NAMALWA (cell line): Measurements from ENCODE around the gene CACNG1.
"Not testable (repeated sequence)": the region's sequence is repeated elsewhere in the genome, so short reads cannot be mapped to it uniquely, and the experiment has no call there.

Experiments
- DNase-seq: peaks from one replicate; pipeline ENCODE4 v3.0.0-alpha.2; 2015; ENCODE audit warnings: low spot score

The CACNG1 gene

DNA sequence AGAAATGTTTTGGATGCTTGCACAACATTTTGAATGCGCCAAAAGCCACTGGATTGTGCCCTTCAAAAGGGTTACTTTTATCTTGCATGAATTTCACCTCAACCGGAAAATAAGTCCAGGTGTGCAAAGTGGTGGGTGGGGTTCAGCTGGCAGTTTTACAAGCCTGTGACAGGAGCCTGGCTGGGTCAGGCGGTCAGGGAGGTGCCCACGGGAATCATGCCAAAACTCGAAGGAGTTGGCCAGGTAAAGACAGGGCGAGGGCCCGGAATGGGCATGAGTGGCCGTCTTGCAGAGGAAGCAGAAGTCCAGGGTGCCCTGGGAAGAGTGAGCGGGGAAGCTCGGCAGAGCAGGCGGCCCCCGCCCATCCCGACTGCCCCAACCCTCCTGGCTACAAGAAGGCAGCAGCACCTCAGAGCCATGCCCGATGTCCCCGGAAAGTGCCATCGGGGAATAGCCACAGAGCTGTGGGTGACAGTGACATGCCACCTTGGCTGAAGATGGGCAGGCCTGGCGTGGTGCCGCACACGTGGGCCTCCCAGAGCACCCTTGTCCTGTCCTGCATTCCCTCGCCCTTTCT is 19.1 kb upstream of the CACNG1 start:
- no peak for DNase-seq

DNA sequence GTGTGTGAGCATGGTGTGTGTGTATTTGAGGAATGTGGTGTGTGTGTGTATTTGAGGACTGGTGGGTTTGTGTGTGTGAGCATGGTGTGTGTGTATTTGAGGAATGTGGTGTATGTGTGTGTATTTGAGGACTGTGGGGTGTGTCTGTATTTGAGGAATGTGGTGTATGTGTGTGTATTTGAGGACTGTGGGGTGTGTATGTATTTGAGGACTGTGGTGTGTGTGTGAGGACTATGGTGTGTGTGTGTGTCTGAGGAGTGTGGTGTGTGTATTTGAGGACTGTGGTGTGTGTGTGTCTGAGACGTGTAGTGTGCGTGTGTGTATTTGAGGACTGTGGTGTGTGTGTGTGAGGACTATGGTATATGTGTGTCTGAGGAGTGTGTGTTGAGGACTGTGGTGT is 18.0 kb upstream of the CACNG1 start:
- DNase-seq, result no peak

DNA sequence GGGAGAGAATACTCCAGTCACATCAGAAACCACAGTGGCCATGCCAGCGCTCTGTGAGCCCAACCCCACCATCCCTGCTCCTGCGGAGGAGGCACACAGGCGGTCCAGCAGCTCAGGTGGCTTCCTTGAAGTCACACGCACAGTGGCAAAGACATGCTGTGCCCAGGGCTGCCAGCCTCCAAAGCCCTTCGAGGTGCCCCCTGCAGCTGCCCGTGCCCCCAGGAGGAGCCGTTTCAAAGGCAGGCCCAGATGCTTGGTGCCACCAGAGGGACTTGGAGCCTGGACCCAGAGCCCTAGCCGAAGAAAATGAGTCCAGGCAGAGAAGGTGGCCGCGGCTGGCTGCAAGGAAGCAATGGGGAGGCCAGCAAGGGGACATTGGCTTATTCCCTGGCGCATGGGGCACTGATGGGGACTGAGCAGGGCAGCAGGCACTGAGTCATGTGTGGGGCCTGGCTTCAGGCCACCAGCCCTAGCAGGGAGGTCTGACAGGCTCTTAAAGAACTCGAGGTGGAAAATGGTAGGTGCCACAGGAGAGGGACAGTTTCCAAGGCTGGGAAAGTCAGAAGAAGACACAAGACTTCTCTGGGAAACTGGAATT is 17.2 kb upstream of the CACNG1 start:
- DNase-seq, result no peak

DNA sequence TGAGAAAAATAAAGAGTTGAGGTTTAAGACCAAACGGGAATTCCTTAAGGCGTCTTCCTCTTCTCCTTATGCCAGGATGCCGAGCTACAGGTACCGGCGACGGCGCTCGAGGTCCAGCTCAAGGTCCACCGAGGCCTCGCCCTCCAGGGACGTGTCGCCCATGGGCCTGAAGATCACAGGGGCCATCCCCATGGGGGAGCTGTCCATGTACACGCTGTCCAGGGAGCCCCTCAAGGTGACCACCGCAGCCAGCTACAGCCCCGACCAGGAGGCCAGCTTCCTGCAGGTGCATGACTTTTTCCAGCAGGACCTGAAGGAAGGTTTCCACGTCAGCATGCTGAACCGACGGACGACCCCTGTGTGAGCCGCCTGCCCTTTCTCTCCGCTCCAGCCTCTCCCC is 13.7 kb upstream of the CACNG1 start:
- DNase-seq, result no peak

DNA sequence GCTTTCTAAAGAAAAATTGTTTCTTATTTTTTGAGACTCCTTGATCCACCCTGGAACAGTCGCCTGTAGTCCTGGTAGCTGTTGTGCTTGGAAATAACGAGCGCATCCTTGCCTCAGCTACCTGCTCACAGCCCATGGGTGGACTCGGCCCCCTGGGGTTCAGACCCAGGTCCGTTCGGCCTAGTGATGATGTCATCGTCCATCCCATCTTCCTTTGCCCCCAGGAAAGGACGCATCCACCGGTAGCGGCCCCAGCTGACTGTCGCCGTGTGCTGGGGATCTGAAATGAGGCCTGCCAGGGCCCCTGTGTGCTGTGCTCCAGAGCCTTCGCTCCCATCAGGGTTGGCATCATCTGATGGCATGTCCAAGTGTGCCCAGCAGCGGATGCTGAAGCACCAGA is 12.0 kb upstream of the CACNG1 start:
- no peak for DNase-seq

DNA sequence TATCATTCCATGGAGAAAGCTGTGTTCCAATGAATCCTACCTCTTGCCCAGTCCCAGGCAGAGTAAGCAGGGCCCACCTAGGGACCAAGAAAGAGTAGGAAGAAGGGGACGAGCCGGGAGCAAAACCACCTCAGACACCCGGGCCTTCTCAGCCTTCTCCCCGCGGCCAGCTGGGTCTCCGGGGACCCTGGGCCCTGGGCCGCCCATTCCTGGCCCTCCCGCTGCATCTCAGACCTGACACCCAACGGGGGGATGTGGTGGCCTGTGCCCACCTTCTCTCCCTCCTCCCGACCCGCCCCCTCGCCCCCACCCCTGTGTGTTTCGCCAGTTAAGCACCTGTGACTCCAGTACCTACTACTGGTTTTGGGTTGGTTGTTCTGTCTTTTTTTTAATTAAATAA is 11.4 kb upstream of the CACNG1 start:
- no peak for DNase-seq

DNA sequence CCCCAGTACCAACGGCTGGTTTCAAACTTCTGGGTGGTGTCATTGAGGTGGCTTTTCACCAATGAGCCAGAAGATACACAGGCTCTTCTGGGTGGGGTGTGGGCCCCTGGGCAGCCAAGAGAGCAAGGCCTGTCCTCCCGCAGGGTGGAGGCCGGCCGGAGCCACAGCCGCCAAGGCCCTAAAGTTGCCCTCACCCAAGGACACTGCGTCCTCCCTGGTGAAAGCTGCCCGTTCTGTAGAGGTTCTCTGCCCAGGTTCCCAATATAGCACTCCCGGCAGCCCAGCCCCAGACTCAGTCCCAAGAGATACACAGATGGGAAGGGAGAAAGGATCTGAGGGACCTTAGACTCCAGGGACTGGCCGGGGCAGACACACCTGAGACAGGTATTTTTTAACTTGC is 10.7 kb upstream of the CACNG1 start:
- no peak for DNase-seq

DNA sequence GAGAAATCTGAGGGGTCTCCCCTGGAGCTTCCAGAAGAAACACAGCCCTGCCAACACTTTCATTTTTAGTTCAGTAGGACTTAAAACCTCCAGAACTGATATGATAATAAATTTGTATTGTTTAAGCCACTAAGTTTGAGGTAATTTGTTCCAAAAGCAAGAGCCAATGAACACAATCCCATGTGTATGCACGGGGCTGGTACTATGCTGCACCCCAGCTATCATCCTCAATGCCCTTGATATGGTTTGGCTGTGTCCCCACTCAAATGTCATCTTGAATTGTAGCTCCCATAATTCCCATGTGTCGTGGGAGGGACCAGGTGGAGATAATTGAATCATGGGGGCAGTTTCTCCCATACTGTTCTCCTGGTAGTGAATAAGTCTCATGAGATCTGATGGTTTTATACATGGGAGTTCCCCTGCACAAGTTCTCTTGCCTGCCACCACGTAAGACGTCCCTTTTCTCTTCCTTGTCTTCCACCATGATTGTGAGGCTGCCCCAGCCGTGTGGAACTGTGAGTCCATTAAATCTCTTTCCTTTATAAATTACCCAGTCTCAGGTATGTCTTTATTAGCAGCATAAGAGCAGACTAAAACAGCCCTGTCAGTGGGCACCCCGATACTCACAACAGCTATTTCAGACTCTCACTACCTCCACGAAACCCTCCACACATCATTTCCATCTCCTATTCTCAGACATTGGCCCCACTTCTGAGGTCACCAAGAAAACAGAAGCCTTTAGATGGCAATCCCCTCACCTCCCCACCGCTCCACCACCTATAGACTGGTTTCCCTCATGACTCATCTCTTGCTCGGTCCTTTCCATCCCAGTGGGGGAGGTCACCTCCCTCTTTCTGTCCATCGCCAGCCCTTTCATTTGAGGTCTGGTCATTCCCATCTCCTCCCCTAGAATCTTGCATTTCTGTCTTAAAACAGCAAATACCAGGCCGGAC is 8.9 kb upstream of the CACNG1 start:
- no peak for DNase-seq

DNA sequence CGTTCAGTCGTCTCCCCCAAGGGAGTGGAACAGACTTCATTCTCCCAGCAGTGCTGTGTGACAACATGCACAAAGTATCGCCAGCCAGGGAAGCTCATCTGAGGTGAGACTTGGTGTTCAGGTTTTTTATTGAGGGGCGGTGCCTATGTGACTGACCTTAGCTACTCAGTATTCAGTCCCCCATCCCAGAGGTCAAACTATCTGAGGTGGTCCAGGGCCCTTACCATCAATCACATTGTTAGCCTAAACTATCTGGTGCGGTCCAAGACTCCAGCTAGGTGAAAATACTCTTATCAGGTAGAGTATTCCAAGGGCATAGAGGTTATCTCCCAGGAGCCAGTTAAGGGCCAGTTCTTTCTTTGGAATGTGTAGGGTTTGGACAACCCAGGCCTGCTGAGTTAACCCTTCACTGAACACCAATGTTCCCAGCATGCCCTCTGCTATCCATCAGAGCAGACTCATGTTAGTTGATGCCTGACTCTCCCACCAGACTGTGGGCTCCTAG is 5.4 kb upstream of the CACNG1 start:
- no peak for DNase-seq

DNA sequence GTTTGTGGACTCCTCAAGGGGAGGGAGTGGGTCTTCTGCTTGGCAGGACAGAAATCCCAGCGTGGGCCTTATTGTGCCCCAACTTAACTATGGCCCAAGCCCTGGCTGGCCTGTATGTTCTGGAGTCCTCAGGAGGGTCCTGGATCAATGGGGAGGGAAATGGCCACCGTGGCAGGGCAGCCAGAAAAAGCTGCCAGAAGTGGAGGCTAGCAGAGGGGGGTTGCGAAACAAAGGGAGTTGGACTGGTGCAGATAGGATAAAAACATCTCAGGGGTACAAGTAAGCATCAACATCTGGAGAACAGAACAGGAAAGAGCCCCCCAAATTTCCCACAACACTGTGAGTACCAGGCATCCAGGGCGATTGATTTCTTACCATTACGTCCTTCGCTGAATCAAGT is 3.7 kb upstream of the CACNG1 start:
- no peak for DNase-seq

DNA sequence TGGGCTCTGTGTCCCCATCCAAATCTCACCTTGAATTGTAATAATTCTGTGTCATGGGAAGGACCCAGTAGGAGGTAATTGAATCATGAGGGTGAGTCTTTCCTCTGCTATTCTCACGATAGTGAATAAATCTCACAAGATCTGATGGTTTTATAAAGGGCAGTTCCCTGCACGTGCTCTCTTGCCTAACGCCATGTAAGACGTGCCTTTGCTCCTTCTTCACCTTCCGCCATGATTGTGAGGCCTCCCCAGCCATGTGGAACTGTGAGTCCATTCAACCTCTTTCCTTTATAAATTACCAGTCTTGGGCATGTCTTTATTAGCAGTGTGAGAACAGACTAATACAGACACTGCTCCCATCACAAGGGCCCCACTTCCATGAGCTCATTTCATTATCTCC is 3.2 kb upstream of the CACNG1 start:
- DNase-seq, result not testable (repeated sequence)

DNA sequence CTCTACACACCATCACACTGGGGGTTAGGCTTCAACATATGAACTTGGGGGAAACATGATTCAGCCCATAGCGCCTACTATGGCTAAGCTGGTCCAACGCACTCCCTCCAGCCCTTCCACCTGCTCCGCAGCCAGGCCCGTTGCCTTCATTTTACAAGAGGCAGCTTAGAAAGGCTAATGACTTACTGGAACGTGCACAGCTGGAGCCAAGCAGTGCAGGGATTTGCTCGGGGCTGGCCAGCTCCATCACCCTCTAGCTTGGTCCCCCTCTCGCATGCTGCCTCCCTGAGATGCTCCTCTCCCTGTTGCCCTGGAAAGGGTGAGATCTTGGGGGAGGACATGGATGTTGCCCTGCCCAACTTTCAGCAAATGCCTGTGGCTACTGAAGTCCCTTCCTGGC is 2.8 kb upstream of the CACNG1 start:
- DNase-seq, result no peak

DNA sequence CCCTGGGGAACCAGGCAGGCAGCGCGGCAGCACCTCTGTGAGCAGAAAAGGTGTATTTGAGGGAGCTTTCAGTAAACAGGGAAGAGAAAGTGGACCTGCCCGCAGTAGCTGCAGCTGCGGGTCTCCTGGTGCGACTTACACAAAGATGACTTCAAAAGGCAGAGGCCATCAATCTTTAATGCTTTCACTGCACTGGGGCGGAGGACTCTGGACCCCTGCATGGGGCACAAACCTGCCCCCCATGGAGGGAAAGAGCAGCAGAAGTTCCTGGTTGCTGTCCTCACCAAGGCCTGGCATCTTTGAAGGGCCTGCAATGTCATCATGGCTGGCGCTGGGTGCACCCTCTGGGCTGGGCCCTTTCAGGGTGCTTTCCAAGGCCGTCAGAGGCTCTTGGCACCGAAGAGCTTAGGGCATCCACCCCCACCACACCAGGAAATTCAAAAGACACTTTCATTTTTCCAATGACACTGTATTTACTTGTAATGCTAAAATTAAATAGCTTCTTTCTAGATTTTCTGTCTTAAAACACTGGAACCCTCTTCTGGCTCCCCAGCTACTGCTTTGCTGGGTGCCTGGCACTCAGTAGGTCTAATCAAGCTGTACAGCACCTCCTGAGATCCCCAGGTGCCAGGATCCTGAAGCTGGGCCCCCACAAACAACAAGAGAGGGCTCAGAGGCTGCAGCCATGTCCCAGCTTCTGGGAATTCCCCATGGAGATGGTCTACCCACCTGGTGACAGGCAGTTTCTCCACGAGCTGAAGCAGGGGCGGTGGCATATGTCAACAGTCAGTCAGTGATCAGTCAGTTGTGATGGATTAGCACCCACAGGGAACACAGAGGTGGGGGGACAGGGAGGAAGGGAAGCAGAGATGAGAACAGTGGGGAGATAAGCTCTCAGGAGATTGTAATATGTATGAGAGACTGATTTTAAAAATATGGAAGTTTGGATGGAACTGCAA is 2.1 kb upstream of the CACNG1 start:
- no peak for DNase-seq

DNA sequence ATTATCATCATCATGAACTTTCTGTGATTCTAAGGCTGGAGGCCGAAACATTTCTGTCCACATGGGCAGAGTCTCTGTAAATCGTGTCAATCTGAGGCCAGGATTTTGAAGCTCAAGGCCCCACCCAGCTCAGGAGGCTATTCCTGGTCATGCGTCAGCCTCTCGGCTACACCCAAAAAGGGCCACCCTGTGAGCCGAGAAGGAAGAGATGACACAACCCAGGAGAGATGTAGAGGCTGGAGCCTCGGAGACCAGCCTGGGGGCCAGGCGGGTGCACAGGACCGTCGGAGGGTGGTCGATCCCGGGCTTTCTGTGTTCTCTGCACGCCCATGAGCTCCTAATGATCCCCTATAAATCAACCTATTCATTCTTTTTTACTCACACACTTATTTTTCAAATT is 1.1 kb upstream of the CACNG1 start:
- no peak for DNase-seq

DNA sequence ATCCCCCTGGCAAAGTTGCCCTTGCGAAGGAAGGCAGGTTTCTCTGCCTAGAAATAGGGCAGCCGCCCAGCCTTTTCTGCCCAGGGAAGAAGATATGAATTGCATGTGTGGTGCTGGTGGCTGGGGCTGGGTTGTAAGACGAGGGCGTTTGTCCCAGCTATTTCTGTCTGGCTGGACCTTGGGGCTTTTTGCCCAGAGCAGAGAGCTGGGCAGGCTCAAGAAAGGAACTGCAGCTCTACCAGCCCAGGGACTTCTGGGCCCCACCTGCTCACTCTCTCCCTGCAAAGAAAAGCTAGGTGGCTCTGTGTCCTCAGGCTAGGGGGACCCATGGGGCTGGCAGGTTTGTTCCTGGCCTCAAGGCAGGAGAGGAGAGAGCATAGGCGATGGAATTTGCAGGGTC is 586 bp downstream of the CACNG1 start:
- DNase-seq, result no peak

DNA sequence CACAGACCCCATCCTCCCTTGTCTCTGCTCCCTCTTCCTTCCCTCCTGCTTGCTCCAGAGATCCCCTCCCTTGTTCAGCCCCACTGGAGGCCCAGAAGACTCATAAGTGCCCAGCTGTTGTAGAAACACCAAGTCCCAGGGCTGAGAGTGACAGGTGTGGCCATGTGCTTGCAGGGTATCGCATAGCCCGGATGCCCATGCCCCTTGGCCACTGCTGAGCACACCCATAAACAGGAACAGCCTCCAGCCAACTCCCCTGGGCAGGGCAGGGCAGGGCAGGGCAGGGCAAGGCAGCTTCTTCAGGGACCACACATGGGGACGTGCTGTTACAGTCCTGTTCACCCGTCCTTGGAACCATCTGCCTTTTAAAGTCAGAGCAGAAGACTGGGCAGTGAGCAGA is 2.0 kb downstream of the CACNG1 start:
- DNase-seq, result no peak

DNA sequence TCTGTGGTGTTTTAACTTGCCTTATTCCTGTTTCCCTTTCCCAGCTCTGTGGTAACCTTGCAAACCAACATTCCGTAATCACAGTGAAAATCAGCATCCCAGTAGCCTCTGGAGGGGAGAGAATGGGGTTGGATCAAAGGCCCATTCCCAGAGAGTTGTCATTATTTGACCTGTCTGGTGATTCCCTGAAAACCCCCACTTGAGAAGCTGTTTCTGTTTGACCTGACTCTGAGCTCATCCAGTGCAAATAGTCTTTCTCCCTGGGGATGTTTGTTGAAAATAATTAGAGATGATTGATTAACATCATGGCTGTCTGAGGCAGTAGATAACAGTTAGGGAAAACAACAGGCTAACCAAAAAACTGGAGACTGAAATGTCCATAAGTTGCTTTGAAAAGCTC is 3.0 kb downstream of the CACNG1 start:
- DNase-seq, result no peak

DNA sequence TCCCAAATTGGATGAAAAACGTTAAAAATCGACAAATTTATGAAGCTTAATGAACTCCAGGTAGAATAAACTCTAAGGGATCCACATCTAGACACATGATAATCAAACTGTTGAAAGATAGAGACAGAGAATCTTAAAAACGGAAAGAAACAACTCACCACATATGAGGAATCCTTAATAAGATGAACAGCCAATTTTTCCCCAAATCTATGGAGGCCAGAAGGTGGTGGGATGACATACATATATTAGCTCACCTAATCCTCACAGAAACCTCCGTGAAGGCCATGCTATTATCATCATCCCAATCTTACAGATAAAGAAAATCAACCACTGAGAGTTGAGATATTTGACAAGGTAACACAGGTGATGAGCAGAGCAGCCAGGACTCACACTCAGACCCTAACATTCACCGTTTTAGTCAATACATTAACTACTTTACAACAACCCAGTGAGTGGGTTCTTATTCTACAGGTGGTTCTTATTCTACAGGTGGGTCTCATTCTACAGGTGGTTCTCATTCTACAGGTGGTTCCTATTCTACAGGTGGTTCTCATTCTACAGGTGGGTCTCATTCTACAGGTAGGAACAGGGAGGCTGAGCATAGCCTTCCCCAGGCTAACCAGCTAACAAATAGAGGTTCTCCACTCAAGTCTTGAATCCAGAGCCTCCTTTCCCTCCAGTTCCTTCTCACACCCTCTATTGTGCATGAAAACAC is 4.8 kb downstream of the CACNG1 start:
- DNase-seq, result no peak

DNA sequence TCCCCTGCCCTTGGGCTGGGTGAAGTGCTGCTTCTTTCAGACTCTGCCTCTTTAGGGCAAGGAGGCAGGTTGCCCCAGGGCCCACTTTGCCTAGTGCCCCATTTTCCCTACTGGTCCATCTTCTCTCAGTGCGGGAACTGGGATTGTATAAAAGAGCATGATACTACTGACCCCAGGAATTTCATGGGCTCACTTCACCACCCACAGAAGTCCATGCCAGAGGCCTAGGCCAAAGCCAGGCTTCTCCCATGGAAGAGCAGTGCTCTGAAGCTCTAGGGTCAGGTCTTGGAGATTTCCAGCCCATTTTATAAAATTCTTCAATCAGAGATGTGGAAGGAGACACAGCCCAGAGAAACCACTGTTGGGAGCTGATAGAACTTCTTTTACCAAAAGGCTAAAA is 5.7 kb downstream of the CACNG1 start:
- DNase-seq, result no peak

DNA sequence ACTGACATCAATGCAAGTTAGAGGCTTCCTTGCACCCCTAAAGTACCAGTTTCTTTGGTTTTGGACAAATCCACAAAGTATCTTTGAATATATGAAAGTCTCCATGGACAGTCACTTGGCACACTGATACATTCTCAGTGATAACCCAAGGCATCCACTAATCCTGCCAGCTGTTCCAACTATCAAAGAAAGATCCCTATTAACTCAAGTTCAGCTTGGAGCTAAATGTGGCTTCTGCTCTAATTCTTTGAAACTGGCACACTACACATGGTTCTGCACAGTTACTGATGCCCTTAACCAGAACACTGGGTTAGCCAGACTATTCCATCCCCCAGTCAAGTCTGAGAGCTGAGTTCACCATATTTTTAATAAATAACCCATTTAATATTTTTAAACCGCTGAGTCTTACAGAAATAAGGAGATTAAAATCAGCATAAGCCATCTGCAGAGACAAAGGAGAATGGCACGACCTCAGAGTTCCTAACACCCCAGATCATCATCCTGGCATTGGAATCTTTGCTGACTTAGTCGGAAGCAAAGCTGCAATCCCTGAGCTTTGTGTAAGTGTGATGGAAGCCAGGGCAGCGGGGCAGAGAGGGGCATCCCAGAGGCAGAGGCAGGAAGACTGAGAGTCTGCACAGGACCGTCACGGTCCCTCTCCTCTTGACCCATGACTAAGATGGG is 6.3 kb downstream of the CACNG1 start:
- DNase-seq, result no peak

DNA sequence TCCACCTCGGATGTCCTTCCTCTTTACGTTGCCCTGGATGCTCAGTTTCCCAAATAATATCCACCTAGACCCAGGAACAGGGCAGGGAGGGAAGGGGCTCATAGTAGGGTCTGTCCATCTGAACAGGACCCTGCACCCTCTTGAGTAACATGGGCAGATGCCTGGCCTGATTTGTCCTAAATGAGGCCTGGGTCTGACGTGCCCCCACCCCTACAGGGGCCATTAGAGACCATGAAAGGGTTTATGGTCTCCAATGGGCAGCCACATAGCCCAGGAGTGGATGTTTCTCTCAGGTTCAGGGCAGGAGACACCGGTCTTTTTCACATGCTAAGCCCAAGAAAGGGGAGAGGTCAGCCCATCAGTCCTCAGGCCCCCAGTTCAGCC is 6.8 kb downstream of the CACNG1 start:
- no peak for DNase-seq
